SH-SY5Y (cell line): ENCODE data around the gene SPCS2.

Experiments used
- GATA2 ChIP-seq: IDR thresholded peaks from 2 replicates; pipeline ENCODE4 v1.6.1; 2011; ENCODE audit warnings: mild to moderate bottlenecking, low read depth, low read length
- GATA3 ChIP-seq: IDR thresholded peaks from 2 replicates; pipeline ENCODE4 v1.6.1; 2011; ENCODE audit warnings: low read depth, mild to moderate bottlenecking, low read length, moderate library complexity

GRCh38 chr11:74948546-74948897 lies 544 bp upstream of the SPCS2 start:
- TF ChIP-seq GATA2 = no peak
- TF ChIP-seq GATA3 = no peak
